ENCODE measurements around the gene SDC3.

Gene SDC3

GRCh38 chr1:30930631-30931173, 22.1 kb upstream of the SDC3 start:
- H3K4me3 ChIP-seq (ENCODE audit: low read depth in 1 of 2, low read length in 1 of 2), result no peak overlapping the region
- no peak overlapping the region for H3K27ac ChIP-seq
- H3K4me1 ChIP-seq (ENCODE audit: control insufficient read depth in 1 of 2, insufficient read depth in 1 of 2, low read depth in 1 of 2, low read length in 1 of 2), result no peaks in the 10 kb centered on the region
- H3K36me3 ChIP-seq, result peaks cover 45% of the 10 kb centered on the region
- no peaks in the 10 kb centered on the region for H3K9me3 ChIP-seq
- H3K27me3 ChIP-seq, result no peaks in the 10 kb centered on the region
- no peak for TF ChIP-seq CTCF (IDR thresholded peaks at IDR 0.05)

GRCh38 chr1:30929944-30930525, 21.5 kb upstream of the SDC3 start:
- H3K9me3 ChIP-seq, result no peaks in the 10 kb centered on the region
- no peaks in the 10 kb centered on the region for H3K27me3 ChIP-seq
- H3K27ac ChIP-seq, result no peak overlapping the region
- H3K4me3 ChIP-seq (ENCODE audit: low read depth in 1 of 2, low read length in 1 of 2), result no peak overlapping the region
- H3K36me3 ChIP-seq, result peaks cover 40% of the 10 kb centered on the region
- H3K4me1 ChIP-seq (ENCODE audit: control insufficient read depth in 1 of 2, insufficient read depth in 1 of 2, low read depth in 1 of 2, low read length in 1 of 2), result no peaks in the 10 kb centered on the region
- TF ChIP-seq CTCF (IDR thresholded peaks at IDR 0.05), result no peak

GRCh38 chr1:30929135-30929889, 20.8 kb upstream of the SDC3 start:
- Histone ChIP-seq H3K27me3 (no peaks in the 10 kb centered on the region), H3K36me3 (peaks cover 33% of the 10 kb centered on the region), H3K9me3 (no peaks in the 10 kb centered on the region), H3K4me3 (ENCODE audit: low read depth in 1 of 2, low read length in 1 of 2) (no peak overlapping the region), H3K4me1 (ENCODE audit: control insufficient read depth in 1 of 2, insufficient read depth in 1 of 2, low read depth in 1 of 2, low read length in 1 of 2) (no peaks in the 10 kb centered on the region), H3K27ac (no peak overlapping the region)
- TF ChIP-seq CTCF (IDR thresholded peaks at IDR 0.05), result peak; percentile 61

GRCh38 chr1:30928789-30929134, 20.2 kb upstream of the SDC3 start:
- Histone ChIP-seq H3K36me3 (peaks cover 27% of the 10 kb centered on the region), H3K27ac (no peak overlapping the region)

GRCh38 chr1:30928171-30928570, 19.6 kb upstream of the SDC3 start:
- TF ChIP-seq CTCF (IDR thresholded peaks at IDR 0.05), result no peak
- H3K4me3 ChIP-seq (ENCODE audit: low read depth in 1 of 2, low read length in 1 of 2), result no peak overlapping the region
- no peak overlapping the region for H3K27ac ChIP-seq
- no peaks in the 10 kb centered on the region for H3K4me1 ChIP-seq (ENCODE audit: control insufficient read depth in 1 of 2, insufficient read depth in 1 of 2, low read depth in 1 of 2, low read length in 1 of 2)
- H3K36me3 ChIP-seq, result peaks cover 21% of the 10 kb centered on the region
- H3K27me3 ChIP-seq, result no peaks in the 10 kb centered on the region
- H3K9me3 ChIP-seq, result no peaks in the 10 kb centered on the region

More at GRCh38 chr1:30928789-30929134, 20.2 kb upstream of the SDC3 start:
- Histone ChIP-seq H3K9me3 (no peaks in the 10 kb centered on the region), H3K4me1 (ENCODE audit: control insufficient read depth in 1 of 2, insufficient read depth in 1 of 2, low read depth in 1 of 2, low read length in 1 of 2) (no peaks in the 10 kb centered on the region), H3K4me3 (ENCODE audit: low read depth in 1 of 2, low read length in 1 of 2) (no peak overlapping the region), H3K27me3 (no peaks in the 10 kb centered on the region)
- TF ChIP-seq CTCF (IDR thresholded peaks at IDR 0.05), result no peak
